IPS-20b (cell line): ENCODE measurements around the gene THSD4.

Experiments
- H3K27ac ChIP-seq: one replicate; pipeline ENCODE4 v1.5.1; 2013; ENCODE audit warnings: low read length
- H3K27me3 ChIP-seq: 2 replicates; pipeline ENCODE4 v1.6.1; 2013; ENCODE audit warnings: mild to moderate bottlenecking, low read length, inconsistent platforms; ENCODE audit not compliant: insufficient read depth
- H3K36me3 ChIP-seq: 2 replicates; pipeline ENCODE4 v1.6.1; 2013; ENCODE audit warnings: low read depth, mild to moderate bottlenecking, inconsistent platforms, low read length, moderate library complexity; ENCODE audit not compliant: insufficient read depth
- H3K4me1 ChIP-seq: 2 replicates; pipeline ENCODE4 v1.6.1; 2013; ENCODE audit warnings: mild to moderate bottlenecking, control low read depth, inconsistent platforms, low read length, moderate library complexity; ENCODE audit not compliant: insufficient read depth
- H3K4me3 ChIP-seq: 2 replicates; pipeline ENCODE4 v1.5.1; 2013; ENCODE audit warnings: mild to moderate bottlenecking, low read length, inconsistent platforms
- H3K9ac ChIP-seq: 2 replicates; pipeline ENCODE4 v1.6.1; 2013; ENCODE audit warnings: low read depth, mild to moderate bottlenecking, inconsistent platforms, low read length, moderate library complexity
- H3K9me3 ChIP-seq: 2 replicates; pipeline ENCODE4 v1.6.1; 2013; ENCODE audit warnings: mild to moderate bottlenecking, low read depth, low read length, inconsistent platforms; ENCODE audit not compliant: insufficient read depth

THSD4 gene

DNA sequence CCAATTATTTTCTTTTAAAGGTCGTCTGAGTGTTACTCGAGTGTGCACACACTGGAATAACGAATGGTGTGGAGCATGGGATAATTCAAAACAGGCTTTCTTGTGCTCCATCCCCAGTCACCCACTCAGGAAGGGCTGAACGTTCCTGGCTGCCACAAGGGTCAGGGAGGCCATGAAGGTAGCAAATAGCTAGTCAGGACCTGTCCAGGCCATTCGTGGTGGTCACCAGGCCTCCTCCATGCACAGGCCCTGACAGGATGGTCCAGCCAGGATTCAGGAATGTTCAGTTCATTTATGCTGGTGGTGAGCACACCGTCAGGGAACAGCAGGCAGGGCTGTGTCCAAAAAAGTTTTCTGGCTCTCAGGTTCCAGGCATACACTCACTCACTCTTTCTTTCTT lies 683.4 kb downstream of the THSD4 start:
- no peaks in the 10 kb centered on the region for H3K9me3 ChIP-seq
- no peak overlapping the region for H3K4me3 ChIP-seq
- H3K27me3 ChIP-seq: no peaks in the 10 kb centered on the region
- peaks cover 4% of the 10 kb centered on the region; the same call in 1 of the 2 replicates for H3K4me1 ChIP-seq
- H3K9ac ChIP-seq: no peak overlapping the region
- H3K36me3 ChIP-seq: no peaks in the 10 kb centered on the region
- H3K27ac ChIP-seq: no peak overlapping the region

DNA sequence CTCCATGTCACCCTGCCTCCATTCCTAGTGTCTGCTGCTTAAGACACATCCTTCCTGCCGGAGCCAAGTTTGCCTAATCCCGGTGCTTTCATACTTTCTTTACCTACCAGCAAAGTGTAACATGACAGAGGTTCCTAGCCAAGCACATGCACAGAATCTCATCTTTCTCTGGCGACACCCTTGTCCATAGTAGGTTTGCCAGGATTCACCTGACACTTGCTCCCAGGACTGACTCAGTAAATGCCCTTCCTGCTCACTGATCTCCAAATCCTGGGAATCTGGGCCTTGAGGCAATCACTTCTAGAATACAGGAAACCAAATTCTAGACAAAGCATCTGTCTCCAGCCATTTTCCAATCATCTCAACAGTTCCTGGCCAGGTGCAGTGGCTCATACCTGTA lies 684.9 kb downstream of the THSD4 start:
- H3K9ac ChIP-seq: no peak overlapping the region
- no peak overlapping the region for H3K4me3 ChIP-seq
- no peak overlapping the region for H3K27ac ChIP-seq
- no peaks in the 10 kb centered on the region for H3K36me3 ChIP-seq
- no peaks in the 10 kb centered on the region for H3K9me3 ChIP-seq
- no peaks in the 10 kb centered on the region for H3K27me3 ChIP-seq
- peaks cover 4% of the 10 kb centered on the region; the same call in 1 of the 2 replicates for H3K4me1 ChIP-seq

DNA sequence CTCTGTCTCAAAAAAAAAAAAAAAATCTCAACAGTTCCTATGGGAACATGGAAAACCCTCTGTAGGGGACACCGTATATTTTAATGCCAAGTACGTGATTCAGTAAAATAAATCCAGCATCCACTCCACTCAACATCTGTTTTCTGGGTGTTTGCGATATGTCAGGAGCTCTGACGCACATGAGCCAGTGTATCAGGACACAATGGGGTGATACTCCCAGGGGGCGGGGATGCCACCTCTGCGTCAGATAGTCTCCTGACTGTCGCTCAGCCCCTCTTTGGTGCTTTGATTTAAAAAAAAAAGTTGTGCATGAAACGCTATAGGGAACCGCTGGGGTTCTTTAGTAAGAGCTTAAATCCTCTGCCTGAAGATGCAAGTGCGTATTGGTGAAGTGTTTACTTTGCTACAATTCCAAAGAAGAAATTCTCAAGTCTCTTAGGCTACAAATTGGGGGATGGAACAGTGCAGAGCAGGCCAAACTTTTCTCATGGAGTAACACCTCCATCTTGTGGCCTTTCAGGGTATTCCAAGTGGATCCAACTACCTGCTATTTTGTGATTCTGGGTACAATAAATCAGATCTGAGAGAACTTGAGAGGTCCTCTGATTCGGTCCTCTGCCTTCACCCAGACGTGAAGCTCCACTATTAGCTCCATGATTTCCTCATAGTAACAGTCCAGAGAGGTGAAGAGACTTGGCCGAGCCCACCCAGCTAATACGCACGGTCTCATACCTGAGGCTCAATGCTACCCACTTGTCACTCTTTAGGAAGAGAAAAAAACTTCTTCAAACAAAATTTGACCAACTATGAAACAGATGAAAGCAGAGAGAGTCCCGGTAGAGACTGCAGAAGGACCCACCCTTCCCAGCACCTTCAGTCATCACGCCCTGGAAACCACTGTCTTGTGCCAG lies 685.8 kb downstream of the THSD4 start:
- H3K27ac ChIP-seq: no peak overlapping the region
- no peaks in the 10 kb centered on the region for H3K27me3 ChIP-seq
- H3K9me3 ChIP-seq: no peaks in the 10 kb centered on the region
- H3K4me1 ChIP-seq: peaks cover 4% of the 10 kb centered on the region; the same call in 1 of the 2 replicates
- no peaks in the 10 kb centered on the region for H3K36me3 ChIP-seq
- H3K9ac ChIP-seq: no peak overlapping the region
- H3K4me3 ChIP-seq: no peak overlapping the region

DNA sequence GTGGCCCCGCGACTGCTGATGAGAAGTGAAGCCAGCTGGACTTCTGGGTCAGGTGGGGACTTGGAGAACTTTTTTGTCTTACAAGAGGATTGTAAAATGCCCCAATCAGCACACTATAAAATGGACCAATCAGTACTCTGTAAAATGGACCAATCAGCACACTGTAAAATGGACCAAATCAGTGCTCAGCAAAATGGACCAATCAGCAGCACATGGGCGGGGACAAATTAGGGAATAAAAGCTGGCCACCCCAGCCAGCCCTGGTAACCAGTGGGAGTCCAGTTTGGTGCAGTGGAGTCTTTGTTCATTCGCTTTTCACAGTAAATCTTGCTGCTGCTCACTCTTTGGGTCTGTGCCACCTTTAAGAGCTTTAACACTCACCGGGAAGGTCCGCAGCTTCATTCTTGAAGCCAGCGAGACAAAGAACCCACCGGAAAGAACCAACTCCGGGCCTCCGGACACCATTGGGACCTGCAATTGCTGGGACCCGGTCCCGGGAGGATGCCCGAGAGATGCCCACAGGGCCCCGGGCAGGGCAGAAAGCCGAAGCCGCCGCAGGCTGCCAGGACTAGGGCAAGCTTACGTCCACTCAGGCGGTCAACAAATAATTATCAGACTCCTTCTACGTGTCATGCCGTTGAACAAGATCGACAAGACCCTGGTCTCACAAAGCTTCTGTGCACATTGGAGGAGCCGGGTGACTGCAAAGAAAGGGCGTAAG lies 686.8 kb downstream of the THSD4 start:
- H3K4me3 ChIP-seq: no peak overlapping the region
- no peaks in the 10 kb centered on the region for H3K27me3 ChIP-seq
- no peaks in the 10 kb centered on the region for H3K9me3 ChIP-seq
- H3K9ac ChIP-seq: no peak overlapping the region
- H3K27ac ChIP-seq: no peak overlapping the region
- peaks cover 13% of the 10 kb centered on the region; the same call in 1 of the 2 replicates for H3K4me1 ChIP-seq
- H3K36me3 ChIP-seq: no peaks in the 10 kb centered on the region

DNA sequence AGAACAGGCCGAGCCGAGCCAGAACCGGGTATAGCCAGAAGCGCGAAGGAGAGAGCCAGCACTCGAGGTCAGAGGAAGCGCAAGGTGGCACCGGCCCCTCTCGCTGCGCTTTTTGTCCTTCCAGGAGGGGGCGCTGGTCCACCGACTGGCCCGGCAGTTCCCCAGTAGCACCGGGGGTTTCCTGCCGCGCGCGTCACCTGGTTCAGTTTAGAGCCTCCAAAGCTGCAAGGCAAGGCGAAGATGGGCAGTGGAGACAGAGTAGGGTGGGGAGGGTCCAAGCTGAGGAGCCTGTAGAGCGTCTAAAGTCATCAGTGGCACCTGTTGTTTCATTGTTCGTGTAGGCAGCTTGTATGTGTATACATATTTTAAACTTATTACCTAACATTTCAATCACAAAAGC lies 687.5 kb downstream of the THSD4 start:
- Histone ChIP-seq H3K27me3 (no peaks in the 10 kb centered on the region), H3K4me3 (no peak overlapping the region), H3K4me1 (peaks cover 18% of the 10 kb centered on the region; the same call in 1 of the 2 replicates), H3K9ac (no peak overlapping the region), H3K27ac (no peak overlapping the region), H3K9me3 (no peaks in the 10 kb centered on the region), H3K36me3 (no peaks in the 10 kb centered on the region)

DNA sequence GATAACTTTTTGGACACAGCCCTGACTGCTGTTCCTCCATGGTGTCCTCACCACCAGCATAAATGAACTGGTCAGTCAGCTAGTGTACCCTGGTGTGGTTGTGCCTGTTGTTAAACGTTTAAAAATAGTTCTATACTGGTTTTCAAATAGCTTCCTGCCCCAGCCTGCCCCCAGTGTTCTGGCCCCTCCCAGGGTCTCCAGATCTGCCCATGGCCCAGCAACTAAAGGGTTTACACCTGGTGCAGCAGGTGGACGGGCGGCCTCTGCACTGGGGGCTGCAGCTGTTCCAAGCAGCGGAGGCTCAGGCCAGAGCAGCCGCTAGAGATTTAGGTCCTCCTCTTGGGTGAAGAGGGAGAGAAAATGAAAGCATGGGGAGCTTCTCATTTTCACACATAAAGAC lies 689.0 kb downstream of the THSD4 start:
- Histone ChIP-seq H3K4me1 (peaks cover 25% of the 10 kb centered on the region; the same call in 1 of the 2 replicates), H3K9me3 (no peaks in the 10 kb centered on the region), H3K9ac (no peak overlapping the region), H3K36me3 (no peaks in the 10 kb centered on the region), H3K4me3 (no peak overlapping the region), H3K27ac (no peak overlapping the region), H3K27me3 (no peaks in the 10 kb centered on the region)

DNA sequence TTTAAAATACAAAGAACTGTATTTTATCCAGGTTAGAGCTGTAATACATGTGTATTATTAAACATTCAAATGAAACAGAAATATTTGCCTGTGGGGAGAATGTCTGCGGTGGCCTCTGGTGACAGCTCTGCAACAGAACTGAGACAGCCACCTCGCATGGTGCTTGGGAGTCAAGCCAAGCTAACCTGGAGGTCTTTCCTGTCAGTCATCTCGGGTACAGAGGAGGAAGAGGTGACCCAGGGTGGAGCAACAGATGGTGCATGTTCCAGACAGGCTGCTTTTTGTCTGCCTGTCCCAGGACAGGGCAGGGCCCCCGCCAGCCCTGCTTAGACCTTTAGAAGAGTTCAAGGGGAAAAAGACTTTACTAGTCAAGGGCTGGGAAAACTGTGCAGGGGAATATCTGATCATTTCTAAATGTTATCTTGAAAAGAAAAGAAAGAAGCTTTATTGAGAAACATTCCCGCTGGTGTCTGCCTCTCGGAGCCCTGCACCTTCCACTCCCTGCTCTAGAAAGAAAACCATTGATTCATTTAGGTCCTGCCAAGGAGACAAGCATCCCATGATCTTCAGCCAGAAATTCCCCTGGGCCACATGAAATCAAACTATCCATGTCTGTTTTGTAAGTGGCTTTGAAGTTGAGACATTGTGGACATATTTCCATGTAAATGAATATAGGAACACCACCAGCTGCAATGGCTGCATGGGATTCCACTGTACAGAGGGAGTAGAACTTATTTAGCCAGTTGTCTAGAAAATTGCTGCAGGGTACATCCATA lies 689.6 kb downstream of the THSD4 start:
- no peaks in the 10 kb centered on the region for H3K27me3 ChIP-seq
- no peaks in the 10 kb centered on the region for H3K9me3 ChIP-seq
- no peaks in the 10 kb centered on the region for H3K36me3 ChIP-seq
- no peak overlapping the region for H3K9ac ChIP-seq
- H3K4me1 ChIP-seq: peaks cover 25% of the 10 kb centered on the region; the same call in 1 of the 2 replicates
- H3K27ac ChIP-seq: no peak overlapping the region
- H3K4me3 ChIP-seq: no peak overlapping the region

DNA sequence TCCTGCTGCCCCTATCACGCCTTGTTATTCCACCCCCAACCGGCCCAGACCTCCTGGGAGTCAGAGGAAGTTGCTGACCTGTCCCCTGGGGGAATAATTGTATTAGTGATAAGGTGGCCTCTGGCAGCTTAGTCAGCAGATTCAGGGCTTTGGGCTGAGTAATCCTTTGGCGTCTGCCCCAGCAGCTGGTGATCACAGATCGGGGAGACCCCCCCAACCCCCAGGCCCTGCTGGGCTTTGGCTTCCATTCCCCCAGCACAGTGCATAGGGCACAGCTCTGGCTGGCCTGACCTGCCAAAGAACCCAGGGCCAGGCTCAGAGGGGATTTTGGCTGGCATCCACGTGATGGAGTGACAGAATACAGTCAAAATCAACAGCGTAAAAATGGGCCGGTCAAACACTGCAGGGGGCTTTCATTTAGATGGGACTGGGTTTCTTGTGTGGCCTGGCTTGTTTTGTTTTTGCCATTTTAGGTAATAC lies 691.2 kb downstream of the THSD4 start:
- no peaks in the 10 kb centered on the region for H3K36me3 ChIP-seq
- no peak overlapping the region for H3K27ac ChIP-seq

DNA sequence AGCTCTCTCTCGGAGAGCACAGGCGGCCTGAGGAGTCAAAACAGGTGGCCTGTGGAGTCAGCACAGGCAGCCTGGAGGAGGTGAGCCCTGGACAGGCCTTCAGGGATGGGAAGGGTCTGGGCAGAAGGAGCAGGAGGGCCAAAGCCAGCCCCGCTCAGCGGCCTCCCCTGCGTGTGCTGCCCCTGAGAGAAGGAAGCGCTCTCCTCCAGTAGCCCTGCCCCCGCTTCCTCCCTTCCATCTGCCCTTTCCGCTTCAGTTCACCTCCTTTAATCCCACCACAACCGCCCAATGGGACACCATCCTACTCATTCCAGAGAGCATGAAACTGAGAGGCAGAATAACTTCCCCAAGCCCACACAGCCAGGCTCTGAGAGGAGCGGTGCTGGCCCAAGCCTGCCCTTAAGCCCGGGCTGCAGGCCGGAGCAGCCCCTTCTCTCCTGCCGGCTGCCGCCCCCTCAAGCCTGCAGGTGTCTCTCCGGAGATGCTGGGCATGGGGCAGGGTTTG lies 691.9 kb downstream of the THSD4 start:
- Histone ChIP-seq H3K9me3 (no peaks in the 10 kb centered on the region), H3K27ac (no peak overlapping the region), H3K4me1 (peaks cover 21% of the 10 kb centered on the region; the same call in 1 of the 2 replicates), H3K36me3 (no peaks in the 10 kb centered on the region), H3K27me3 (no peaks in the 10 kb centered on the region), H3K9ac (peak overlapping the region; percentile 2; the same call in 1 of the 2 replicates), H3K4me3 (peak overlapping the region; percentile 49; the same call in 1 of the 2 replicates)

More for the DNA sequence above, 691.2 kb downstream of the THSD4 start:
- no peaks in the 10 kb centered on the region for H3K27me3 ChIP-seq
- H3K4me3 ChIP-seq: peak overlapping the region; percentile 49; the same call in 1 of the 2 replicates
- no peaks in the 10 kb centered on the region for H3K9me3 ChIP-seq
- peaks cover 21% of the 10 kb centered on the region; the same call in 1 of the 2 replicates for H3K4me1 ChIP-seq
- peak overlapping the region; percentile 2; the same call in 1 of the 2 replicates for H3K9ac ChIP-seq

DNA sequence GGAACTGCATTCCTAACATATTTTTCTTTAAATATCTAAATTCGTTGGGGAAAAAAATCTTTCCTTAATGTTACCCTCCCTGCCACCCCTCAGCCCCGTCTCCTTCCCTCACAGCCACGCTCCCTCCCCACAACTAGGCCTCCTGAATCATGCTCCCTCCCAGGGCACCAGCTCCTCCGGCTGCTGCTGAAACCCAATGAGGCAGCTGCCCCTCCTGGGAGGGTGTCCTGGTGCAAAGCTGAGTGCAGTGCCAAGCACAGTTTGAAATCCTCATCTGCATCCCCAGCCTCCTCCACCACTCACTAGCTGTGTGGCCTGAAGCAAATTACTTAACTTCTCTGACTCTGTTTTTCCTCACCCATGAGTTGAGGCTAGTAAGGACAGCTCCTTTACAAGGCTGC lies 692.4 kb downstream of the THSD4 start:
- Histone ChIP-seq H3K27me3 (no peaks in the 10 kb centered on the region), H3K9me3 (no peaks in the 10 kb centered on the region), H3K27ac (peak overlapping the region; percentile 27), H3K36me3 (no peaks in the 10 kb centered on the region), H3K4me1 (peaks cover 21% of the 10 kb centered on the region; the same call in 1 of the 2 replicates), H3K9ac (no peak overlapping the region; the same call in 1 of the 2 replicates), H3K4me3 (peak overlapping the region; percentile 49; the same call in 1 of the 2 replicates)
